ENCODE measurements around the gene C8G.

DNA sequence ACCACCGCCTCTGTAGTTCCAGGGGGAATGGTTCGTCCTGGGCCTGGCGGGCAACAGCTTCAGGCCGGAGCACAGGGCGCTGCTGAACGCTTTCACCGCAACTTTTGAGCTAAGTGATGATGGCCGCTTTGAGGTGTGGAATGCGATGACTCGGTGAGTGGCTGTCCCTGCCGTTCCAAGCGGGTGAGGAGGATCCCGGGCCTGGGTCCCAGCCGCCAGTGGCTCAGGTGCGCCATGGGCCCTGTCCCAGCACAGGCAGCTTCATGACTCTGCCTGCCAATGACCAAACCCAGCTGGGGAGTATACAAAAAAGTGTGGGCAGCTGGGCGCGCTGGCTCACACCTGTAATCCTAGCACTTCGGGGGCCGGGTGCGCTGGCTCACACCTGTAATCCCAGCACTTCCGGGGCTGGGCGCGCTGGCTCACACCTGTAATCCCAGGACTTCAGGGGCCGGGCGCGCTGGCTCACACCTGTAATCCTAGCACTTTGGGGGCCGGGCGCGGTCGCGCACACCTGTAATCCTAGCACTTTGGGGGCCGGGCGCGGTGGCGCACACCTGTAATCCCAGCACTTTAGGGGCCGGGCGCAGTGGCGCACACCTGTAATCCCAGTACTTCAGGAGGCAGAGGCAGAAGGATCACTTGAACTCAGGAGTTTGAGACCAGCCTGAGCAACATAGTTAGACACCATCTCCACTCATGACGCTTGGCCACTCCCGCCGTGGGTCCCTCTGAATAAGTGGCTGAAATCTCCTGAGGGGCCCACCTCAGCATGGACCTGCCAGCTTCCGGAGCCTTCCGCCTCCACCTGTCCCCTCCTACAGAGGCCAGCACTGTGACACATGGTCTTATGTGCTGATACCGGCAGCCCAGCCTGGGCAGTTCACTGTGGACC is 8.1 kb downstream of the C8G start:
- no peak for TF ChIP-seq POLR2A (IDR thresholded peaks at IDR 0.05)
- TF ChIP-seq, protein P1, sequence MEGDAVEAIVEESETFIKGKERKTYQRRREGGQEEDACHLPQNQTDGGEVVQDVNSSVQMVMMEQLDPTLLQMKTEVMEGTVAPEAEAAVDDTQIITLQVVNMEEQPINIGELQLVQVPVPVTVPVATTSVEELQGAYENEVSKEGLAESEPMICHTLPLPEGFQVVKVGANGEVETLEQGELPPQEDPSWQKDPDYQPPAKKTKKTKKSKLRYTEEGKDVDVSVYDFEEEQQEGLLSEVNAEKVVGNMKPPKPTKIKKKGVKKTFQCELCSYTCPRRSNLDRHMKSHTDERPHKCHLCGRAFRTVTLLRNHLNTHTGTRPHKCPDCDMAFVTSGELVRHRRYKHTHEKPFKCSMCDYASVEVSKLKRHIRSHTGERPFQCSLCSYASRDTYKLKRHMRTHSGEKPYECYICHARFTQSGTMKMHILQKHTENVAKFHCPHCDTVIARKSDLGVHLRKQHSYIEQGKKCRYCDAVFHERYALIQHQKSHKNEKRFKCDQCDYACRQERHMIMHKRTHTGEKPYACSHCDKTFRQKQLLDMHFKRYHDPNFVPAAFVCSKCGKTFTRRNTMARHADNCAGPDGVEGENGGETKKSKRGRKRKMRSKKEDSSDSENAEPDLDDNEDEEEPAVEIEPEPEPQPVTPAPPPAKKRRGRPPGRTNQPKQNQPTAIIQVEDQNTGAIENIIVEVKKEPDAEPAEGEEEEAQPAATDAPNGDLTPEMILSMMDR (IDR thresholded peaks at IDR 0.05) = no peak
- TF ChIP-seq POLR2AphosphoS5 (IDR thresholded peaks at IDR 0.05) = no peak

All from prostate gland (tissue), 2 donors.